Ovary (tissue), 3 donors: Measurements from ENCODE around the gene ADSS2.

Experiments used
- EP300 ChIP-seq: sonication (generic); formaldehyde crosslinking; IDR thresholded peaks from one replicate; pipeline ENCODE4 v1.6.1; 2017; ENCODE audit warnings: antibody characterized with exemption
- POLR2A ChIP-seq: fragments of 450-650 bp; IDR thresholded peaks from one replicate; pipeline ENCODE4 v1.6.1; 2017; ENCODE audit warnings: antibody characterized with exemption, mild to moderate bottlenecking, moderate library complexity
- TF ChIP-seq, protein P1 (sequence below), 3 donors: fragments of 450-650 bp in 2 of 3; fragments of 200-600 bp in 1 of 3; IDR thresholded peaks; one replicate each; pipeline versions ENCODE4 v1.5.1 to v1.8.0; 2016 to 2022; ENCODE audit warnings: antibody characterized with exemption in 3 of 3, mild to moderate bottlenecking in 1 of 3
- donor health status: DM: no; HTN: no; CAD: no.

DNA sequence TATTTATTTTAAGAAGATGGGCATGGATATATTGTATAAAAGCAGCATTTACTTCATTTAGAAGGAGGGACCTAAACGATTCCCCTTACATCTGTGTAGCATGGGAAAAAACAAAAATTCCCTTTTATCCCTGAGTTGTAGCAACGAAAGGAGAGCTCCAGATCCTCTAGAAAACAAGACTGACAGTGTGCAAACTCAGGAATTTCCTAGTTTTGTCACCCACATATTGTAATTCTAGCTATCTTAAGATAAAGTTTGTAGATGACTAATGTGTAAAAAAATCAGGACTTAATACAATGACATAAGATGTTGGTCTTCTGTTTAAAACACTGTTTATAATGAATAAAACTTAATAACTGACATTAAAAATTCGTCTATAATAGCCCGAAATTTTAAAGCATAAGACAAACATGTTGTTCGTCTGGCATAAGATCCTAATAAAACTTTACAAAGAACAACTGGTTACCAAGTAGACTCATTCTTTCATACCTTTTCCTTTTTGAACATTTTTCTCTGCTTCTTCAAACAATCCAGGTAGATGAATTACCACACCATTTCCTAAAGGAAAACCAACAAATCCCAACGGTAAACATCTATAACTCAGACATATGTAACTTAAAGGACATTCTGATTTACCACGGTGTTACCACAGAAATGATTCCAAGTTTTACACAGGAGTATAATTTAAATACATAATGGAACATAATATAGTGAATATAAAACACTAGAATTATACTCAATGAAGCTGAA lies 15.2 kb downstream of the ADSS2 start:
- TF ChIP-seq, protein P1, sequence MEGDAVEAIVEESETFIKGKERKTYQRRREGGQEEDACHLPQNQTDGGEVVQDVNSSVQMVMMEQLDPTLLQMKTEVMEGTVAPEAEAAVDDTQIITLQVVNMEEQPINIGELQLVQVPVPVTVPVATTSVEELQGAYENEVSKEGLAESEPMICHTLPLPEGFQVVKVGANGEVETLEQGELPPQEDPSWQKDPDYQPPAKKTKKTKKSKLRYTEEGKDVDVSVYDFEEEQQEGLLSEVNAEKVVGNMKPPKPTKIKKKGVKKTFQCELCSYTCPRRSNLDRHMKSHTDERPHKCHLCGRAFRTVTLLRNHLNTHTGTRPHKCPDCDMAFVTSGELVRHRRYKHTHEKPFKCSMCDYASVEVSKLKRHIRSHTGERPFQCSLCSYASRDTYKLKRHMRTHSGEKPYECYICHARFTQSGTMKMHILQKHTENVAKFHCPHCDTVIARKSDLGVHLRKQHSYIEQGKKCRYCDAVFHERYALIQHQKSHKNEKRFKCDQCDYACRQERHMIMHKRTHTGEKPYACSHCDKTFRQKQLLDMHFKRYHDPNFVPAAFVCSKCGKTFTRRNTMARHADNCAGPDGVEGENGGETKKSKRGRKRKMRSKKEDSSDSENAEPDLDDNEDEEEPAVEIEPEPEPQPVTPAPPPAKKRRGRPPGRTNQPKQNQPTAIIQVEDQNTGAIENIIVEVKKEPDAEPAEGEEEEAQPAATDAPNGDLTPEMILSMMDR (IDR thresholded peaks at IDR 0.05), result no peak
- TF ChIP-seq EP300 (no peak), POLR2A (no peak)
